Nephron progenitor cell (in vitro differentiated cells): ENCODE results near the gene LYPD1.
"Not testable (repeated sequence)": the region's sequence is repeated elsewhere in the genome, so short reads cannot be mapped to it uniquely, and the experiment has no call there.

Source experiments
- DNase-seq: peaks from one replicate; pipeline ENCODE4 v3.0.0; 2021
- H3K27ac Mint-ChIP-seq: 2 replicates; pipeline ENCODE4 v1.8.0; 2021; ENCODE audit warnings: mild to moderate bottlenecking, moderate library complexity, mixed read lengths
- H3K27me3 Mint-ChIP-seq: 2 replicates; pipeline ENCODE4 v1.8.0; 2021; ENCODE audit warnings: mild to moderate bottlenecking, low read depth, mixed read lengths; ENCODE audit not compliant: poor library complexity
- H3K36me3 Mint-ChIP-seq: 2 replicates; pipeline ENCODE4 v1.8.0; 2021; ENCODE audit warnings: low read depth, mixed read lengths
- H3K4me1 Mint-ChIP-seq: 2 replicates; pipeline ENCODE4 v1.8.0; 2021; ENCODE audit warnings: mixed read lengths
- H3K4me3 Mint-ChIP-seq: 2 replicates; pipeline ENCODE4 v1.8.0; 2021; ENCODE audit warnings: mild to moderate bottlenecking, moderate library complexity, mixed read lengths
- H3K9me3 Mint-ChIP-seq: 2 replicates; pipeline ENCODE4 v1.8.0; 2021; ENCODE audit warnings: mild to moderate bottlenecking, moderate library complexity, mixed read lengths
- TF ChIP-seq, protein P1 (sequence below): fragments of 200-600 bp; sonication (generic); IDR thresholded peaks from 2 replicates; pipeline ENCODE4 v1.5.0; 2021; ENCODE audit warnings: antibody characterized with exemption

Gene LYPD1

DNA sequence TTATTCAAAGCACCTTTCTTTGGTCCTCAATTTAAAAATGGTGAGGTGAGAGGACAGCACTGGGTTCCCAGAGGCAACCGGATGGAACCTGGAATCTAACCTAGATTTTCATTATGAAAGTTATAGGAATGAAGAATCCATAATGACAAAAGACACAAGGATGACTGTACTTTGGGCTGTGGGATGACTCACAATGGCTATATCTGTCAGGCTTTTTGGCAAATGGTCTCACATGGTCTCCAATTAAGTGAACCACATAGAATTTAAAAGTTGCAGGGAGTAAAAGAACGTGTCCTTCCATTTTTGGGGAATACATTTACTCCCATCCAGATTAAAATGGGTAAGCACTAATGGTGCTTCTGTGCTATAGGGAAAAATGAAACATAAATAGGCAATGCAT is 31.8 kb upstream of the LYPD1 start:
- Mint-ChIP-seq H3K4me1 (no peaks in the 10 kb centered on the region), H3K9me3 (no peaks in the 10 kb centered on the region), H3K36me3 (no peaks in the 10 kb centered on the region), H3K27me3 (no peaks in the 10 kb centered on the region), H3K4me3 (no peak overlapping the region), H3K27ac (no peak overlapping the region)
- TF ChIP-seq, protein P1, sequence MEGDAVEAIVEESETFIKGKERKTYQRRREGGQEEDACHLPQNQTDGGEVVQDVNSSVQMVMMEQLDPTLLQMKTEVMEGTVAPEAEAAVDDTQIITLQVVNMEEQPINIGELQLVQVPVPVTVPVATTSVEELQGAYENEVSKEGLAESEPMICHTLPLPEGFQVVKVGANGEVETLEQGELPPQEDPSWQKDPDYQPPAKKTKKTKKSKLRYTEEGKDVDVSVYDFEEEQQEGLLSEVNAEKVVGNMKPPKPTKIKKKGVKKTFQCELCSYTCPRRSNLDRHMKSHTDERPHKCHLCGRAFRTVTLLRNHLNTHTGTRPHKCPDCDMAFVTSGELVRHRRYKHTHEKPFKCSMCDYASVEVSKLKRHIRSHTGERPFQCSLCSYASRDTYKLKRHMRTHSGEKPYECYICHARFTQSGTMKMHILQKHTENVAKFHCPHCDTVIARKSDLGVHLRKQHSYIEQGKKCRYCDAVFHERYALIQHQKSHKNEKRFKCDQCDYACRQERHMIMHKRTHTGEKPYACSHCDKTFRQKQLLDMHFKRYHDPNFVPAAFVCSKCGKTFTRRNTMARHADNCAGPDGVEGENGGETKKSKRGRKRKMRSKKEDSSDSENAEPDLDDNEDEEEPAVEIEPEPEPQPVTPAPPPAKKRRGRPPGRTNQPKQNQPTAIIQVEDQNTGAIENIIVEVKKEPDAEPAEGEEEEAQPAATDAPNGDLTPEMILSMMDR: no peak
- DNase-seq: no peak

DNA sequence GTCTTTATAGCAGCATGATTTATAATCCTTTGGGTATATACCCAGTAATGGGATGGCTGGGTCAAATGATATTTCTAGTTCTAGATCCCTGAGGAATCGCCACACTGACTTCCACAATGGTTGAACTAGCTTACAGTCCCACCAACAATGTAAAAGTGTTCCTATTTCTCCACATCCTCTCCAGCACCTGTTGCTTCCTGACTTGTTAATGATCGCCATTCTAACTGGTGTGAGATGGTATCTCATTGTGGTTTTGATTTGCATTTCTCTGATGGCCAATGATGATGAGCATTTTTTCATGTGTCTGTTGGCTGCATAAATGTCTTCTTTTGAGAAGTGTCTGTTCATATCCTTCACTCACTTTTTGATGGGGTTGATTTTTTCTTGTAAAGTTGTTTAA is 29.8 kb upstream of the LYPD1 start:
- not testable (repeated sequence) for H3K36me3 Mint-ChIP-seq, DNase-seq, H3K4me1 Mint-ChIP-seq, H3K27ac Mint-ChIP-seq, H3K9me3 Mint-ChIP-seq, H3K4me3 Mint-ChIP-seq, H3K27me3 Mint-ChIP-seq

DNA sequence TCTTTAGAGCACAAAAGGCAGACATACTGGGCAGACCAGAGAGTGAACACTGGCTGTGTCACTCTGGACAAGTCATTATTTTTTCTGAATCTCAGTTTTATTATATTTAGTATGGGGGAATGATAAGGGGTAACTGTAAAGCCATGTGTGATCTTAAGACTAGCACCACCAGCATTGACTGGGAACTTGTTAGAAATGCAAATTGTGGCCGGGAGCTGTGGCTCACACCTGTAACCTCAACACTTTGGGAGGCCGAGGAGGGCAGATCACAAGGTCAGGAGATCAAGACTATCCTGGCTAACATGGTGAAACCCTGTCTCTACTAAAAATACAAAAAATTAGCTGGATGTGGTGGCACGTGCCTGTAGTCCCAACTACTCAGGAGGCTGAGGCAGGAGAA is 28.3 kb upstream of the LYPD1 start:
- DNase-seq, H3K4me3 Mint-ChIP-seq, H3K27me3 Mint-ChIP-seq, H3K4me1 Mint-ChIP-seq, H3K27ac Mint-ChIP-seq, H3K9me3 Mint-ChIP-seq, H3K36me3 Mint-ChIP-seq: not testable (repeated sequence)

- DNase-seq: no peak
- Mint-ChIP-seq H3K27me3 (no peaks in the 10 kb centered on the region), H3K4me3 (no peak overlapping the region), H3K4me1 (no peaks in the 10 kb centered on the region), H3K36me3 (no peaks in the 10 kb centered on the region), H3K27ac (no peak overlapping the region), H3K9me3 (no peaks in the 10 kb centered on the region)
- TF ChIP-seq, protein P1: no peak
These were observed 27.7 kb upstream of the LYPD1 start for GRCh38 chr2:132697556-132698205.

DNA sequence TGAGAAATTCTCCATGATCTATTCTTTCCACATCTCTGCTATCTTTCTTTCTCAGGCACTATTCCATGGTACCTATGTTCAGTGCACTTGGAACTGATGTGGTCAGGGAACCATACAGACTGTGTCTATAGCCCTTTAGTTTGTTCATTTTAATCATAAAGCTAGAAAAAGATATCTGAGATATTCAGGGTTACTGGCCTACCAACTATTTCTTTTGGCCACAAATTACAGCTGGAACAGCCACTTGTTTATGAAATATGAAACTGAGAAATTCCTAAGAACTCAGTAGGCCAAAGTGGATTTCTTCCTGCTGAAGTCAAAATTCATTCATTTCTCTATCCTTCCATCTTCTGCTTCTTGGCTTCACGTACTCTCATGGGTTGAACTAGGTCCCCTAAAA is 22.8 kb upstream of the LYPD1 start:
- H3K9me3 Mint-ChIP-seq: peaks cover 4% of the 10 kb centered on the region
- no peak for DNase-seq
- no peak overlapping the region for H3K27ac Mint-ChIP-seq
- no peak overlapping the region for H3K4me3 Mint-ChIP-seq
- TF ChIP-seq, protein P1: no peak
- no peaks in the 10 kb centered on the region for H3K27me3 Mint-ChIP-seq
- no peaks in the 10 kb centered on the region for H3K4me1 Mint-ChIP-seq
- no peaks in the 10 kb centered on the region for H3K36me3 Mint-ChIP-seq

DNA sequence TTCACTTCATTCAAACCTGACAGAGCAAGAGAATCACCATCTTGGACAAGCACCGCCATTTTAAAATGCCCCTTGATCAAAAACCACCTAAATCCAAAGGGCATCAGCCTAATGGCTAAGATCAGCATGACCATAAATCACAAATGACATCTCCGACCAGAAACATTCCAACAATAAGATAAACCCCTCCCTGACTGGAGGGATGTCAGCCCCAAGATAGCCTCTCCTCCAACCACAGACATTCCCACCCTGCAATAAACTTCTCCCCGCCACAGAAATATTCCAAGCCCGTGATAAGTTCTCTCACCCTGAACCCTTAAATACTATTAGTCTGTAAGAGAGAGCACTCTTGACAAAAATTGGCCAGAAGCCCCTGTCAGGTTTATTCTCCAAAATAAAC is 21.6 kb upstream of the LYPD1 start:
- Mint-ChIP-seq H3K27me3 (no peaks in the 10 kb centered on the region), H3K27ac (no peak overlapping the region), H3K9me3 (peaks cover 4% of the 10 kb centered on the region), H3K36me3 (no peaks in the 10 kb centered on the region), H3K4me1 (no peaks in the 10 kb centered on the region), H3K4me3 (no peak overlapping the region)
- TF ChIP-seq, protein P1: no peak
- DNase-seq: no peak

DNA sequence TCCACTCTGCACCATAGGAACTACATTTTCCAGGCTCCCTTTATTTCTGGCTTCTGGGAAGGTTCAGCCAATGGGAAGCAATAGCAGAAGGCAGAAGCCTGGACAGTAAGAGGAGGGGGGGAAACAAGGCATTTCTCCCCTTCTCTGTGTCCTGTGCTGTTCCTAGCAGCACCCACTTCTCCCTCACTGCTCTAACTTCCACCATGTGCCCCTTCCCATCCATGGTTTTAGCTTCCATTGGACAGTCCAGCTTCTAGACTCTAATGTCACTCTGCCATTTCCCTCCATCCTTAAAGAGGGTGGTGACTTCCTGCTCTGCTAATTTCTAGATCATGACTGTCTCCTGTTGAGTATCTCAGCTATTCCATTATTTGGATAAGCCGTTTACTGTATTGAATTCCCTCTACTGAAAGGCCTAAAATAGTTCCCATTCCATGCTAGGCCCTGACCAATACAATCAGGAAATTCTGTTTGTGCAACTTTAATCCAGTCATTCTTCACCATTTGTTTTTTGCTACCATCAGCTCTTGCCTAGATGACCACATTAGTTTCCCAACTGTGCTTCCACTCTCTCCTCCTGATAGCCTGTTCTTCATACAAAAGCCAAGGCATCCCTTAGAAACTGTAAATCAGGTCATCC is 20.8 kb upstream of the LYPD1 start:
- no peak overlapping the region for H3K27ac Mint-ChIP-seq
- H3K27me3 Mint-ChIP-seq: no peaks in the 10 kb centered on the region
- H3K4me1 Mint-ChIP-seq: no peaks in the 10 kb centered on the region
- TF ChIP-seq, protein P1: no peak
- H3K4me3 Mint-ChIP-seq: no peak overlapping the region
- no peak for DNase-seq
- H3K36me3 Mint-ChIP-seq: no peaks in the 10 kb centered on the region
- peaks cover 4% of the 10 kb centered on the region for H3K9me3 Mint-ChIP-seq
